ENCODE results near the gene C2CD5.
"Not testable (repeated sequence)": the region's sequence is repeated elsewhere in the genome, so short reads cannot be mapped to it uniquely, and the experiment has no call there.

The C2CD5 gene

GRCh38 chr12:22488478-22488877 lies 55.9 kb downstream of the C2CD5 start:
- H3K27ac ChIP-seq (ENCODE audit: low read depth, low read length) = no peak overlapping the region
- no peaks in the 10 kb centered on the region for H3K27me3 ChIP-seq (ENCODE audit: control insufficient read depth, insufficient read depth, low read length)
- H3K9ac ChIP-seq (ENCODE audit: low read length) = no peak overlapping the region
- H3K36me3 ChIP-seq (ENCODE audit: control insufficient read depth, insufficient read depth, low read length) = peaks cover 10% of the 10 kb centered on the region
- no peaks in the 10 kb centered on the region for H3K4me1 ChIP-seq (ENCODE audit: control insufficient read depth, insufficient read depth, low read length)
- H3K4me3 ChIP-seq (ENCODE audit: low read length) = no peak overlapping the region

DNA sequence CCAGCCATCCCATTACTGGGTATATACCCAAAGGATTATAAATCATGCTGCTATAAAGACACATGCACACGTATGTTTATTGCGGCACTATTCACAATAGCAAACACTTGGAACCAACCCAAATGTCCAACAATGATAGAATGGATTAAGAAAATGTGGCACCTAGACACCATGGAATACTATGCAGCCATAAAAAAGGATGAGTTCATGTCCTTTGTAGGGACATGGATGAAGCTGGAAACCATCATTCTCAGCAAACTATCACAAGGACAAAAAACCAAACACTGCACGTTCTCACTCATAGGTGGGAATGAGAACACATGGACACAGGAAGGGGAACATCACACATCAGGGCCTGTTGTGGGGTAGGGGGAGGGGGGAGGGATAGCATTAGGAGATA lies 56.7 kb downstream of the C2CD5 start:
- not testable (repeated sequence) for H3K27me3 ChIP-seq (ENCODE audit: control insufficient read depth, insufficient read depth, low read length); H3K36me3 ChIP-seq (ENCODE audit: control insufficient read depth, insufficient read depth, low read length); H3K4me1 ChIP-seq (ENCODE audit: control insufficient read depth, insufficient read depth, low read length); H3K27ac ChIP-seq (ENCODE audit: low read depth, low read length); H3K4me3 ChIP-seq (ENCODE audit: low read length); H3K9ac ChIP-seq (ENCODE audit: low read length)

DNA sequence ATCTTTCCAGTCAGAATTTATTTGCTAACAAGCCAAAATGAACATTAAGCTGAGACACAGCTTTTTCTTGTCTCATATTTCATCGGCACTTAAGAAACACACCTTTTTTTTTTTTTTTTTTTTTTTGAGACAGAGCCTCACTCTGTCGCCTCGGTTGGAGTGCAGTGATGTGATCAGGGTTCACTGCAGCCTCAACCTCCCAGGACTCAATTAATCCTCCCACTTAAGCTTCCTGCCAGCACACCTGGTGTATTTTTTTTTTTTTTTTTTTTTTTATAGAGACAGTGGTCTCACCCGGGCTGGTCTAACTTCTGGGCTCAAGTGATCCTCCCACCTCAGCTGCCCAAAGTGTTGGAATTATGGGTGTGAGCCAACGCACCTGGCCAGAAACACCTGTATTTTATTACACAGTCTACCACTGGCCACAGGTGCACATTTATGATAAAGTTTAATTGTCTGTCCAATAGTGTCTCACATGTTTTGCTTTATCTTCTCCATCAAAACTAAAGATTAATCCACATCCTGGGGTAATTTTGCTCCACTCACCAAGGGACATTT lies 62.7 kb downstream of the C2CD5 start:
- Histone ChIP-seq H3K9ac (ENCODE audit: low read length) (no peak overlapping the region), H3K27ac (ENCODE audit: low read depth, low read length) (no peak overlapping the region), H3K4me1 (ENCODE audit: control insufficient read depth, insufficient read depth, low read length) (no peaks in the 10 kb centered on the region), H3K4me3 (ENCODE audit: low read length) (no peak overlapping the region), H3K36me3 (ENCODE audit: control insufficient read depth, insufficient read depth, low read length) (peaks cover 11% of the 10 kb centered on the region), H3K27me3 (ENCODE audit: control insufficient read depth, insufficient read depth, low read length) (no peaks in the 10 kb centered on the region)

DNA sequence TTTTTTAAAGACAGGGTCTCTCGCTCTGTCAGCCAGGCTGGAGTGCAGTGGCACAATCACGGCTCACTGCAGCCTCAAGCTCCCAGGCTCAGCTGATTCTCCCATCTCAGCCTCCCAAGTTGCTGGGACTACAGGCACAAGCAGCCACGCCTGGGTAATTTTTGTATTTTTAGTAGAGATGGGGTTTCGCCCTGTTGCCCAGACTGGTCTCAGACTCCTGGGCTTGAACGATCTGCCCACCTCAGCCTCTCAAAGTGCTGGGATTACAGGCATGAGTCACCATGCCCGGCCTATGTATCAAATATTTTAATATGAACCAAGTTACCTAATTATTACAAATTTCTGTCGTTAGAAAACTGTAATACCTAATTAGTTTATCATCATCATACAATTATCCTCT lies 63.5 kb downstream of the C2CD5 start:
- peaks cover 11% of the 10 kb centered on the region for H3K36me3 ChIP-seq (ENCODE audit: control insufficient read depth, insufficient read depth, low read length)
- not testable (repeated sequence) for H3K27me3 ChIP-seq (ENCODE audit: control insufficient read depth, insufficient read depth, low read length); H3K27ac ChIP-seq (ENCODE audit: low read depth, low read length); H3K4me1 ChIP-seq (ENCODE audit: control insufficient read depth, insufficient read depth, low read length); H3K4me3 ChIP-seq (ENCODE audit: low read length); H3K9ac ChIP-seq (ENCODE audit: low read length)

DNA sequence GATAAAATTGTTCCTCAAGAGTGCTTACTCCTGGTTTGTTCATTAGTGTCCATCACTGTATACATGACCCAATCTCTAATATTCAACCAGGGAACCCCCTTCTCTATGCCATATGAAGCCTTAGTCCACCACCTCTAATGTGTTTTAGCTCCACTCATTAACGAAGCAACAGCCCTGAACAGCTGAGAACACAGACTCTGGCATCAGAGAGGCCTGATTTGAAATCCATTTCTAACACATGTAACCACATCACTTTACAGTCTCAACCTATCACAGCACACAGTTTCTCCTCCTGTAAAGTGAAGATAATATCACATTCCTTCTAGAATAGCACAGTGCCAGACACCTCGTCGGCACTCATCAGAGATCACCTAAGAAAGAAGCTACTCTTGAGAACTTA lies 64.3 kb downstream of the C2CD5 start:
- no peak overlapping the region for H3K9ac ChIP-seq (ENCODE audit: low read length)
- H3K36me3 ChIP-seq (ENCODE audit: control insufficient read depth, insufficient read depth, low read length) = peaks cover 11% of the 10 kb centered on the region
- H3K27ac ChIP-seq (ENCODE audit: low read depth, low read length) = no peak overlapping the region
- H3K27me3 ChIP-seq (ENCODE audit: control insufficient read depth, insufficient read depth, low read length) = no peaks in the 10 kb centered on the region
- H3K4me1 ChIP-seq (ENCODE audit: control insufficient read depth, insufficient read depth, low read length) = no peaks in the 10 kb centered on the region
- no peak overlapping the region for H3K4me3 ChIP-seq (ENCODE audit: low read length)

- H3K4me1 ChIP-seq (ENCODE audit: control insufficient read depth, insufficient read depth, low read length) = no peaks in the 10 kb centered on the region
- H3K27ac ChIP-seq (ENCODE audit: low read depth, low read length) = no peak overlapping the region
- no peak overlapping the region for H3K4me3 ChIP-seq (ENCODE audit: low read length)
- H3K9ac ChIP-seq (ENCODE audit: low read length) = no peak overlapping the region
- peaks cover 3% of the 10 kb centered on the region for H3K36me3 ChIP-seq (ENCODE audit: control insufficient read depth, insufficient read depth, low read length)
- H3K27me3 ChIP-seq (ENCODE audit: control insufficient read depth, insufficient read depth, low read length) = no peaks in the 10 kb centered on the region
Observed at GRCh38 chr12:22477894-22478287, 66.5 kb downstream of the C2CD5 start.

DNA sequence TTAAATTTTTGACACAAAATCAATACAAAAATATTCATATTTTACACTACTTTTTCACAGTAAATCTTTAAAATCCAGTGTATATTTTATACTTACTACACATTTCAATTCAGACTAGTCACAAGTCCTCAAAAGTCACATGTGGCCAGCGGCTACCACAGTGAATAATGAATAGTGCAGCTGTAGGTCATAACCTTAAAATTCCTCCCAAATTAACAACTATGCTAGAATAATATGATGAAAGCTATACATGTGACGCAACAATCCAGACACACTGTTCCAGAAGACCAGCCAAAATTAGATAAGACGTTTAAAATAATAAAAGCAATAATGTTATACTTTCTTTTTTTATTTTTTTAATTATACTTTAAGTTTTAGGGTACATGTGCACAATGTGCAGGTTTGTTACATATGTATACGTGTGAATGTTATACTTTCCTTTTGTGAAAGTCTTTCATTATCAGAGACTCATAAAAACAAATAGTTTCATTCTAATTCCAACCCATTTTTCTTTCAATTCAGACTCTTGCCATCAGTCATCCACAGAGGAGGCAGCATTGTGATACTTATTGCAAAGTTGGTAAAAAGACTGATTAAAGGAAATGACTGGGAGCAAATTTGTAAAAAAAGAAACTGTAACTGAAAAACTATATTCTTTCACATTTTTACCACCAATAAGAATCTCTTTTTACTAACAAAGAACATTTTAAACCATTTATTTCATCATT lies 67.0 kb downstream of the C2CD5 start:
- Histone ChIP-seq H3K36me3 (ENCODE audit: control insufficient read depth, insufficient read depth, low read length) (peaks cover 3% of the 10 kb centered on the region), H3K4me3 (ENCODE audit: low read length) (no peak overlapping the region), H3K9ac (ENCODE audit: low read length) (no peak overlapping the region), H3K27me3 (ENCODE audit: control insufficient read depth, insufficient read depth, low read length) (no peaks in the 10 kb centered on the region), H3K27ac (ENCODE audit: low read depth, low read length) (no peak overlapping the region), H3K4me1 (ENCODE audit: control insufficient read depth, insufficient read depth, low read length) (no peaks in the 10 kb centered on the region)

DNA sequence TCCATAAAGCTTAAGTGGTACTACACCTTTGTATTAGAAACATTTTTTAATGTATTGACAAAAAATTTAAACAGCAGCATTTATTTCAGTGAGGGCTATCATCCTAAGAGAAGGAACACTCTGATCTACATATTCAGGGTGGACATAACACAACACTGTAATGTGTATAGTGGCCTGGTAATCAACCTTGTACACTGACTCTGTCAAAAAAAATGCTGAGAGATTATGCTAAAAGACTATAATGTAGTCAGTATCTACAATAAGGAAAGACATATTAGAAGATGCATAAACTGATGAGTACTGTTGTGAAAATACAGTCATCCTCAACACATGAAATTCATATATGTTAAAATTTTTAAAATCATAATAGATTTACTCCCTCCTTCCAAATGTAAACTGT lies 68.2 kb downstream of the C2CD5 start:
- no peak overlapping the region for H3K4me3 ChIP-seq (ENCODE audit: low read length)
- no peaks in the 10 kb centered on the region for H3K4me1 ChIP-seq (ENCODE audit: control insufficient read depth, insufficient read depth, low read length)
- H3K36me3 ChIP-seq (ENCODE audit: control insufficient read depth, insufficient read depth, low read length) = no peaks in the 10 kb centered on the region
- no peak overlapping the region for H3K27ac ChIP-seq (ENCODE audit: low read depth, low read length)
- no peak overlapping the region for H3K9ac ChIP-seq (ENCODE audit: low read length)
- H3K27me3 ChIP-seq (ENCODE audit: control insufficient read depth, insufficient read depth, low read length) = no peaks in the 10 kb centered on the region

DNA sequence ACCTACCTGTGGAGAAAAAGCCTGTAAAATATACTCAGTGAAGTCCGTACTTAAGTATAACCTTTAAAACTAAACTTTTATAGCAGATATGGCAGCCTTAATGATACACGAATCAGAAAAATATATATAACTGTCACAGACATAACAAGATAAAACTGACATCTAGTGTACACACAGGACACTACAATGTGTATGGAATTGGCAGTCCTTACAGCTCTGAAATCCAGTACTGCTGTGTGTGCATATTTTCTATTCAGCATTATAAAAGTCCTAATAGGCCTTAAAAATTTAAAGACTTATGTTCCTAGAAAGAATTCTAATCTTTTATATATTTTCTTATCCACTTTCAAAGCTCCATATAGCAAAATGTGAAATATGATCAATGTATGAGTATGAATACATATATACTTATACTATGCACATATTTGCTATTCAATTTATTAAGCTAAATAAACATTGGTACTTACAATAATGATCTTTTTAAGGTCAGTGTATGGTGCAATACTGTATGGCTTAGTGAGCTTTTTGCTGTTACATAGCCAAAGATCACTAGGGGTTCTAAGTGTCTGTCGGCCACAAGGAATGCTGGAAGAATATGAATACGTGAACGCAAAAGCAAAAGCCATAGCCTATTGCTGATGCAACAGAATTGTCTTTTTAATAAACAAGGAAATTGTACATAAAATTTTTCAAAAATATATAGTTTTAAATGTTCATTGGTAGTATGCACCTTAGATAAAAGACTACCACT lies 69.2 kb downstream of the C2CD5 start:
- no peak overlapping the region for H3K4me3 ChIP-seq (ENCODE audit: low read length)
- no peaks in the 10 kb centered on the region for H3K27me3 ChIP-seq (ENCODE audit: control insufficient read depth, insufficient read depth, low read length)
- H3K27ac ChIP-seq (ENCODE audit: low read depth, low read length) = no peak overlapping the region
- H3K36me3 ChIP-seq (ENCODE audit: control insufficient read depth, insufficient read depth, low read length) = no peaks in the 10 kb centered on the region
- no peak overlapping the region for H3K9ac ChIP-seq (ENCODE audit: low read length)
- no peaks in the 10 kb centered on the region for H3K4me1 ChIP-seq (ENCODE audit: control insufficient read depth, insufficient read depth, low read length)

DNA sequence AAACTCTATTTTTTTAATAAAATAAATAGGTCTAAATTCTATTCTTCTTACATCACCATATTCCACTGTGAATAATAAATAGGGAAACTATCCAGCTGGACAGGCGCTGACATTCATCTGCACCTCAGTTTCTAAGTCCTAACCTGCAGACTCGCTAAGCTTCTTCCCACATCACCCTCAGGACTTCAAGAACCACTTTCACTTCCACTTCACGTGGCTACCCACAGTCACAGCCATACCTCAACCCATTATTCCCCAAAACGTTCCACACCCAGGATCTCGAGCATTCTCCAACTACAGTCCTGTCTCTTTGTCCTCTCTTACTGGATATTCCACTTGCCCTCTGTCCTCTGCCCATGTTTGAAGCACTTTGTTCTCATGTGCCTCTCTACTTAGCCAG lies 71.1 kb downstream of the C2CD5 start:
- no peaks in the 10 kb centered on the region for H3K27me3 ChIP-seq (ENCODE audit: control insufficient read depth, insufficient read depth, low read length)
- H3K4me1 ChIP-seq (ENCODE audit: control insufficient read depth, insufficient read depth, low read length) = no peaks in the 10 kb centered on the region
- H3K4me3 ChIP-seq (ENCODE audit: low read length) = no peak overlapping the region
- no peaks in the 10 kb centered on the region for H3K36me3 ChIP-seq (ENCODE audit: control insufficient read depth, insufficient read depth, low read length)
- H3K9ac ChIP-seq (ENCODE audit: low read length) = no peak overlapping the region
- no peak overlapping the region for H3K27ac ChIP-seq (ENCODE audit: low read depth, low read length)

GRCh38 chr12:22467190-22467589 lies 77.2 kb downstream of the C2CD5 start:
- no peaks in the 10 kb centered on the region for H3K4me1 ChIP-seq (ENCODE audit: control insufficient read depth, insufficient read depth, low read length)
- no peak overlapping the region for H3K4me3 ChIP-seq (ENCODE audit: low read length)
- no peak overlapping the region for H3K9ac ChIP-seq (ENCODE audit: low read length)
- H3K27me3 ChIP-seq (ENCODE audit: control insufficient read depth, insufficient read depth, low read length) = no peaks in the 10 kb centered on the region
- H3K27ac ChIP-seq (ENCODE audit: low read depth, low read length) = no peak overlapping the region
- no peaks in the 10 kb centered on the region for H3K36me3 ChIP-seq (ENCODE audit: control insufficient read depth, insufficient read depth, low read length)

GRCh38 chr12:22463306-22463705 lies 81.0 kb downstream of the C2CD5 start:
- Histone ChIP-seq H3K9ac (ENCODE audit: low read length) (no peak overlapping the region), H3K27me3 (ENCODE audit: control insufficient read depth, insufficient read depth, low read length) (no peaks in the 10 kb centered on the region), H3K4me3 (ENCODE audit: low read length) (no peak overlapping the region), H3K27ac (ENCODE audit: low read depth, low read length) (no peak overlapping the region), H3K36me3 (ENCODE audit: control insufficient read depth, insufficient read depth, low read length) (no peaks in the 10 kb centered on the region), H3K4me1 (ENCODE audit: control insufficient read depth, insufficient read depth, low read length) (no peaks in the 10 kb centered on the region)

GRCh38 chr12:22461786-22462185 lies 82.6 kb downstream of the C2CD5 start:
- H3K27ac ChIP-seq (ENCODE audit: low read depth, low read length) = no peak overlapping the region
- no peak overlapping the region for H3K9ac ChIP-seq (ENCODE audit: low read length)
- no peaks in the 10 kb centered on the region for H3K27me3 ChIP-seq (ENCODE audit: control insufficient read depth, insufficient read depth, low read length)
- H3K36me3 ChIP-seq (ENCODE audit: control insufficient read depth, insufficient read depth, low read length) = no peaks in the 10 kb centered on the region
- H3K4me1 ChIP-seq (ENCODE audit: control insufficient read depth, insufficient read depth, low read length) = no peaks in the 10 kb centered on the region
- no peak overlapping the region for H3K4me3 ChIP-seq (ENCODE audit: low read length)
